OCI-LY3 (cell line): ENCODE measurements around the gene CATSPERZ.

ENCODE experiments used
- EZH2phosphoT487 ChIP-seq: fragments of 200-600 bp; shearing (Covaris generic); IDR thresholded peaks from 2 replicates; pipeline ENCODE4 v1.6.1; 2018; ENCODE audit warnings: antibody characterized with exemption, mixed run types, low read depth
- TF ChIP-seq, protein P1 (sequence below): fragments of 200-600, 300-600 bp; sonication (generic); IDR thresholded peaks from 2 replicates; pipeline ENCODE4 v1.5.1; 2014; ENCODE audit warnings: antibody characterized with exemption, low read length, low read depth

DNA sequence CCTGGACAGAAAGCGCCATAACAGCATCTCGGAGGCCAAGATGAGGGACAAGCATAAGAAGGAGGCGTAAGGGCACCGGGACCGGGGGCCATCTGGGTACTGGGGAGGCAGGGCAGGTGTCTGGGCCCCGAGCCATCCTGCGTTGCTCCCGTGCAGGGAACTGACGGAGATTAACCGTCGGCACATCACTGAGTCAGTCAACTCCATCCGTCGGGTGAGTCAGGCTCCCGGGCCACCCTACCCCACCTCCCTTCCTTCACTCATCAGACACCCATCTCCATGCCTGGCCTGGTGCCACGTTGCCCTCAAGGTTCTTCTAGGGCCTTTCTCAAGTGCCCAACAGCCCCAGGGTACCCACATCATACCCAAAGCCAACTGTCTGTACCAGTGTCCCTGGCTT lies 33.8 kb upstream of the CATSPERZ start:
- TF ChIP-seq, protein P1, sequence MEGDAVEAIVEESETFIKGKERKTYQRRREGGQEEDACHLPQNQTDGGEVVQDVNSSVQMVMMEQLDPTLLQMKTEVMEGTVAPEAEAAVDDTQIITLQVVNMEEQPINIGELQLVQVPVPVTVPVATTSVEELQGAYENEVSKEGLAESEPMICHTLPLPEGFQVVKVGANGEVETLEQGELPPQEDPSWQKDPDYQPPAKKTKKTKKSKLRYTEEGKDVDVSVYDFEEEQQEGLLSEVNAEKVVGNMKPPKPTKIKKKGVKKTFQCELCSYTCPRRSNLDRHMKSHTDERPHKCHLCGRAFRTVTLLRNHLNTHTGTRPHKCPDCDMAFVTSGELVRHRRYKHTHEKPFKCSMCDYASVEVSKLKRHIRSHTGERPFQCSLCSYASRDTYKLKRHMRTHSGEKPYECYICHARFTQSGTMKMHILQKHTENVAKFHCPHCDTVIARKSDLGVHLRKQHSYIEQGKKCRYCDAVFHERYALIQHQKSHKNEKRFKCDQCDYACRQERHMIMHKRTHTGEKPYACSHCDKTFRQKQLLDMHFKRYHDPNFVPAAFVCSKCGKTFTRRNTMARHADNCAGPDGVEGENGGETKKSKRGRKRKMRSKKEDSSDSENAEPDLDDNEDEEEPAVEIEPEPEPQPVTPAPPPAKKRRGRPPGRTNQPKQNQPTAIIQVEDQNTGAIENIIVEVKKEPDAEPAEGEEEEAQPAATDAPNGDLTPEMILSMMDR, result no peak
- no peak for TF ChIP-seq EZH2phosphoT487
